Esophagus (tissue), 2 donors: ENCODE data around the gene VRK3. TPM values are rescaled to one million over a fixed set of nuclear protein-coding genes. Genes with fewer than 3 reads are reported as not detected.
A peak's percentile ranks its signal among the peaks of the same experiment; 100 is the strongest.

Source experiments
- H3K27ac ChIP-seq, 2 donors: one replicate each; pipeline ENCODE4 v1.5.1; 2013; ENCODE audit warnings: low read depth in 2 of 2, mild to moderate bottlenecking in 2 of 2, inconsistent platforms in 1 of 2, low read length in 1 of 2, moderate library complexity in 1 of 2
- H3K27me3 ChIP-seq, 2 donors: one replicate each; pipeline ENCODE4 v1.6.1; 2013; ENCODE audit warnings: low read length in 2 of 2, control low read depth in 1 of 2, mild to moderate bottlenecking in 1 of 2; ENCODE audit not compliant: insufficient read depth in 2 of 2, control insufficient read depth in 1 of 2
- H3K36me3 ChIP-seq, 2 donors: one replicate each; pipeline ENCODE4 v1.6.1; 2013; ENCODE audit warnings: low read length in 1 of 2; ENCODE audit not compliant: control insufficient read depth in 2 of 2, insufficient read depth in 2 of 2
- H3K4me1 ChIP-seq, 2 donors: one replicate each; pipeline ENCODE4 v1.6.1; 2013; ENCODE audit warnings: low read length in 1 of 2; ENCODE audit not compliant: control insufficient read depth in 2 of 2, insufficient read depth in 2 of 2
- H3K4me3 ChIP-seq, 2 donors: one replicate each; pipeline ENCODE4 v1.5.1; 2013; ENCODE audit warnings: low read length in 2 of 2, mild to moderate bottlenecking in 2 of 2, low read depth in 1 of 2, moderate library complexity in 1 of 2
- H3K9me3 ChIP-seq, 2 donors: one replicate each; pipeline ENCODE4 v1.6.1; 2013; ENCODE audit warnings: mild to moderate bottlenecking in 2 of 2, low read depth in 1 of 2, low read length in 1 of 2, moderate library complexity in 1 of 2; ENCODE audit not compliant: control insufficient read depth in 2 of 2, insufficient read depth in 1 of 2
- WGBS, 2 donors: extraction: QIAGEN DNeasy Blood & Tissue Kit; methylation state at CpG; one replicate each; pipeline ENCODE4 v1.1.7; 2013; 5-methylcytosine and 5-hydroxymethylcytosine counted together
- polyA plus RNA-seq, 2 donors: library from polyadenylated mRNA; stranded (reverse); fragments of 200-250 nt; gene quantifications; one replicate each; pipeline ENCODE4 v1.2.3, GENCODE V29; 2013
- donor health status: healthy with polysubstance abuse.
- donor health status: Bipolar disorder and iron deficiency.

VRK3 gene
- polyA plus RNA-seq, 2 donors, result 12.5 to 14.1 TPM

DNA sequence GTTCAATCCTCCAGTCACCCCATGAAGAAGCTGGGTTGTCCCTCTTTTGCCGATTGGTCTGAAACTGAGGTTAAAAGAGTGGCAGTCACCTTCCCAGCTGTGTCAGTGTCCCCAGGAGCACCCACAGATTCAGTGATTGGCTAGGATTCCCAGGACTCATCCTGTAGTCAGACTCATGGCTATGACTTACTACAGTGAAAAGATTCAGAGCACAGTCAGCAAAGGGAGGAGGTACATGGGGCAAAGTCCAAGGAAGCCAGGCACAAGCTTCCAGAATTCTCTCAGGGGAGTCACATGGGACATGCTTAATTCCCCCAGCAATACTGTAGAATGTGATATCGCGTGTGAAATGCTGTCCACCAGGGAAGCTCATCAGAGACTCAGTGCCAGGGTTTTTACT is 14.8 kb upstream of the VRK3 start:
- Histone ChIP-seq H3K36me3 (peaks cover 34 to 46% of the 10 kb centered on the region in 2 donors), H3K27ac (no peak overlapping the region), H3K9me3 (peaks cover 4 to 23% of the 10 kb centered on the region in 2 donors), H3K4me1 (peaks cover 0 to 2% of the 10 kb centered on the region in 2 donors), H3K27me3 (no peaks in the 10 kb centered on the region), H3K4me3 (no peak overlapping the region)
- WGBS, 2 donors, result 86 to 97% methylated on average over 3 of the region's 3 CpGs

GRCh38 chr19:50036908-50037307 is 11.7 kb upstream of the VRK3 start:
- Histone ChIP-seq H3K27me3 (no peaks in the 10 kb centered on the region), H3K9me3 (peaks cover 0 to 5% of the 10 kb centered on the region in 2 donors), H3K4me3 (no peak overlapping the region), H3K27ac (peak overlapping the region; percentile 33 to 47), H3K36me3 (peaks cover 27 to 30% of the 10 kb centered on the region in 2 donors), H3K4me1 (peaks cover 0 to 2% of the 10 kb centered on the region in 2 donors)
- WGBS, 2 donors, result 55 to 74% methylated on average over 3 of the region's 3 CpGs

GRCh38 chr19:50030937-50031336 is 5.8 kb upstream of the VRK3 start:
- H3K36me3 ChIP-seq, result peaks cover 14 to 18% of the 10 kb centered on the region in 2 donors
- H3K4me3 ChIP-seq, result no peak overlapping the region
- no peaks in the 10 kb centered on the region for H3K27me3 ChIP-seq
- WGBS, 2 donors, result 89 to 90% methylated on average over 11 of the region's 11 CpGs
- peaks cover 0 to 5% of the 10 kb centered on the region in 2 donors for H3K4me1 ChIP-seq
- no peaks in the 10 kb centered on the region for H3K9me3 ChIP-seq
- H3K27ac ChIP-seq, result no peak overlapping the region

- WGBS, 2 donors, result 89 to 91% methylated on average over 6 of the region's 6 CpGs
- Histone ChIP-seq H3K36me3 (peaks cover 14 to 18% of the 10 kb centered on the region in 2 donors), H3K4me3 (no peak overlapping the region), H3K27ac (no peak overlapping the region), H3K9me3 (no peaks in the 10 kb centered on the region), H3K27me3 (no peaks in the 10 kb centered on the region), H3K4me1 (peaks cover 0 to 5% of the 10 kb centered on the region in 2 donors)
These were observed 5.1 kb upstream of the VRK3 start for GRCh38 chr19:50030225-50030624.

GRCh38 chr19:50026550-50026906 is 1.4 kb upstream of the VRK3 start:
- no peaks in the 10 kb centered on the region for H3K9me3 ChIP-seq
- peaks cover 7 to 8% of the 10 kb centered on the region in 2 donors for H3K36me3 ChIP-seq
- WGBS, 2 donors, result 91 to 92% methylated on average over 7 of the region's 7 CpGs
- peaks cover 0 to 5% of the 10 kb centered on the region in 2 donors for H3K4me1 ChIP-seq
- H3K27me3 ChIP-seq, result no peaks in the 10 kb centered on the region
- H3K27ac ChIP-seq, result no peak overlapping the region
- H3K4me3 ChIP-seq, result peak overlapping the region in 1 of 2 donors; percentile 77

DNA sequence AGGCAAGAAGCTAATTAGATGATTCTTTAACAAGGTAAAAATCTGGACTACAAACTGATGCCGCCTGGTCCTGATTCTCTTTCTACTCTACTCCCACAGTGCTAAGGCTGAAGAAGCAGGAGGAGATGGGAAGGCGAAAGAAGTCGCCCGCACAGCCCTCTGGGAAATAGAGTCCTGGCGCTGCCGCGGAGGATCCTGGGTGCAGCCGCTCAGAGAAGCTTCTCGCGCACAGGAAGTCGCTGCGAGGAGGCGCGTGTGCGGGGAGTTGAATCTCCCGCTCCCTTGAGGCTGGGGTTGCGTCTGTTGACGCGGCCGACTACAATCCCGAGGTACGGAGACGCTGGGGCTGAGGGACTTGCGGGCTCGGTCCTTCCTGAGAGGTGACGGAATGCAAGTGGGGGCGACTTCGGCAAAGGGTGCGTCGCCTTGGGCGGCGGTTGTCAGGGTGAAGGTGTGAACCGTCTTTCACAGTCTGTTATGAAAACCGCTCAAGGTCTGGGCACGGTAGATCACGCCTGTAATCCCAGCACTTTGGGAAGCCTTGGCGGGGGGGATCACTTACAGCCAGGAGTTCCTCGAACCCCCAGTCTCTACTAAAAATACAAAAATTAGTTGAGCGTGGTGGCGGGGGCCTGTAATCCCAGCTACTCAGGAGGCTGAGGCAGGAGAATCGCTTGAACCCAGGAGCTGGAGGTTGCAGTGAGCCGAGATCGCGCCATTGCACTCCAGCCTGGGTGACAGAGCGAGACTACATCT is 800 bp upstream of the VRK3 start, which contains the start of gene ZNF473:
TSS of gene ZNF473 (plus strand) at position 212 of the 756 bp plus-strand sequence. CDS start 5,078 bp downstream, outside the sequence.
- peaks cover 6 to 7% of the 10 kb centered on the region in 2 donors for H3K36me3 ChIP-seq
- H3K27ac ChIP-seq, result peak within 1 kb of the TSS; percentile 97 to 99
- H3K4me3 ChIP-seq, result peak within 1 kb of the TSS; percentile 83 to 91
- WGBS, 2 donors, result 11 to 12% methylated on average over 45 of the region's 45 CpGs
- no peaks in the 10 kb centered on the region for H3K9me3 ChIP-seq
- no peaks in the 10 kb centered on the region for H3K27me3 ChIP-seq
- H3K4me1 ChIP-seq, result peaks cover 0 to 5% of the 10 kb centered on the region in 2 donors

DNA sequence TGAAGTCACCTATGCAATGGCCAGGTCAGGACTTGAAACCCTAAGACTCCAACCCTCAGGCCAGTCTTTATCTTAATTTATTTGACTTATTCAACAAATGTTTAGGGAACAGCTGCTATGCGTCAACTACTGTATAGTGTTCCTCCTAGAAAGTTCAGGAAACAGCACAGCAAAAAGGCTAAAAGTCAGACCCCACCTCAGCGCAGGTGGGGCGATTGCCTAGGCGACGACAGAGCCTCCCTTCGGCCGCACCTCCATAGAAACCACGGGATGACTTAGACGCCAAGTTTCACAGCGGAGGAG is 502 bp downstream of the VRK3 start:
- 1% methylated on average over 10 of the region's 10 CpGs for WGBS, 2 donors
- H3K27ac ChIP-seq, result peak overlapping the region; percentile 97 to 99
- H3K4me1 ChIP-seq, result peaks cover 0 to 5% of the 10 kb centered on the region in 2 donors
- peak overlapping the region; percentile 83 to 91 for H3K4me3 ChIP-seq
- H3K9me3 ChIP-seq, result no peaks in the 10 kb centered on the region
- H3K27me3 ChIP-seq, result no peaks in the 10 kb centered on the region
- H3K36me3 ChIP-seq, result peaks cover 0 to 2% of the 10 kb centered on the region in 2 donors

GRCh38 chr19:50022823-50023222 is 2.3 kb downstream of the VRK3 start:
- H3K27ac ChIP-seq, result no peak overlapping the region
- H3K4me3 ChIP-seq, result no peak overlapping the region
- H3K4me1 ChIP-seq, result peaks cover 0 to 5% of the 10 kb centered on the region in 2 donors
- H3K36me3 ChIP-seq, result peaks cover 0 to 2% of the 10 kb centered on the region in 2 donors
- 74 to 77% methylated on average over 7 of the region's 7 CpGs for WGBS, 2 donors
- H3K27me3 ChIP-seq, result no peaks in the 10 kb centered on the region
- no peaks in the 10 kb centered on the region for H3K9me3 ChIP-seq

- H3K36me3 ChIP-seq, result peaks cover 9 to 14% of the 10 kb centered on the region in 2 donors
- no peak overlapping the region for H3K27ac ChIP-seq
- H3K9me3 ChIP-seq, result no peaks in the 10 kb centered on the region
- H3K27me3 ChIP-seq, result no peaks in the 10 kb centered on the region
- 73 to 81% methylated on average over 6 of the region's 6 CpGs for WGBS, 2 donors
- H3K4me3 ChIP-seq, result no peak overlapping the region
- no peaks in the 10 kb centered on the region for H3K4me1 ChIP-seq
These were observed 4.7 kb downstream of the VRK3 start for GRCh38 chr19:50020481-50020880.
